IgD-negative memory B cell (primary cell): Measurements from ENCODE around the gene AGAP1. TPM values are rescaled to one million over a fixed set of nuclear protein-coding genes. Genes with fewer than 3 reads are reported as not detected.

Experiments used
- H3K27ac Mint-ChIP-seq, 3 donors: one replicate each; pipeline ENCODE4 v1.8.0; 2020 to 2022; ENCODE audit warnings: mild to moderate bottlenecking in 3 of 3, mixed read lengths in 3 of 3, moderate library complexity in 1 of 3
- H3K27me3 Mint-ChIP-seq: one replicate; pipeline ENCODE4 v1.8.0; 2021; ENCODE audit warnings: mixed read lengths
- H3K36me3 Mint-ChIP-seq: one replicate; pipeline ENCODE4 v1.8.0; 2020; ENCODE audit warnings: mild to moderate bottlenecking, mixed read lengths
- H3K4me1 Mint-ChIP-seq, 3 donors: one replicate each; pipeline ENCODE4 v1.8.0; 2020 to 2022; ENCODE audit warnings: mixed read lengths in 3 of 3, mild to moderate bottlenecking in 1 of 3
- H3K4me3 Mint-ChIP-seq, 4 donors: one replicate each; pipeline ENCODE4 v1.8.0; 2020 to 2022; ENCODE audit warnings: mild to moderate bottlenecking in 4 of 4, mixed read lengths in 4 of 4, moderate library complexity in 3 of 4
- H3K9me3 Mint-ChIP-seq, 3 donors: one replicate each; pipeline ENCODE4 v1.8.0; 2020 to 2021; ENCODE audit warnings: mixed read lengths in 3 of 3, mild to moderate bottlenecking in 1 of 3
- polyA plus RNA-seq: library from polyadenylated mRNA; unstranded; fragments of 300-500 nt; fragmentation: Illumina TruSeq; gene quantifications from one replicate; pipeline ENCODE4 v1.2.3, GENCODE V29; 2021

The AGAP1 gene
- polyA plus RNA-seq, 1 donor from 2014 or later = not detected

DNA sequence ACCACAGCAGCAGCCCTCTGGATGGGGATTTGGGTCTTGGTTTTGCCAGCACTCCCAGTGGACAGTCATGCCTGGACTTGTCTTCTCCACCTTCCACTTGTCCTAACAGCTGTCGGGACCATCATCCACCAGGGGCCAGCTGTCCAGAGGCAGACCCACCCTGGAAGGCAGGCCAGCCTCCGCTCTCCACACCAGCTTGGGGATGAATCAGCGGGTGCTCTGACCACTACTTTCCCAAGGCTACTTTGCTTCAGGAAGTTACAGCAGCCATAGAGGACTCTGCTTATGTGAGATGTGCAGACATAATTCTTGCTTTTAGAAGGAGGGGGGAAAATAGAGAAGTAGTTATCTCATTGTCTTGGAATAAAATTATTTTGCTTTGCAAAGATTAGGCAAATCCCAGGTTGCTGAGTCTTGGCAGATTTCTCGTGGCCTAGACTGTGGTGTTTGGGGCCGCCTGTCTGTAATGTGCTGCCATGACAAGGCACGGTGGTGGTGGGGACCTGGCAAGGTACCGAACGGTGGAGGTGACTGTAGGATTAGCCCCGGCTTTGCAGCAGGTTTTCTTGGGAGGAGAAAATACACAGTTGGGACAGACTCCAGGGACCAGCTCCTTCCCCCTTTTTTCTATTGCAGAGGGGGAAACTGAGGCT, 148.7 kb downstream of the AGAP1 start:
- H3K9me3 Mint-ChIP-seq = no peaks in the 10 kb centered on the region
- H3K27ac Mint-ChIP-seq = no peak overlapping the region
- peaks cover 3% of the 10 kb centered on the region for H3K27me3 Mint-ChIP-seq
- H3K4me3 Mint-ChIP-seq = no peak overlapping the region
- no peaks in the 10 kb centered on the region for H3K4me1 Mint-ChIP-seq
- H3K36me3 Mint-ChIP-seq = no peaks in the 10 kb centered on the region

DNA sequence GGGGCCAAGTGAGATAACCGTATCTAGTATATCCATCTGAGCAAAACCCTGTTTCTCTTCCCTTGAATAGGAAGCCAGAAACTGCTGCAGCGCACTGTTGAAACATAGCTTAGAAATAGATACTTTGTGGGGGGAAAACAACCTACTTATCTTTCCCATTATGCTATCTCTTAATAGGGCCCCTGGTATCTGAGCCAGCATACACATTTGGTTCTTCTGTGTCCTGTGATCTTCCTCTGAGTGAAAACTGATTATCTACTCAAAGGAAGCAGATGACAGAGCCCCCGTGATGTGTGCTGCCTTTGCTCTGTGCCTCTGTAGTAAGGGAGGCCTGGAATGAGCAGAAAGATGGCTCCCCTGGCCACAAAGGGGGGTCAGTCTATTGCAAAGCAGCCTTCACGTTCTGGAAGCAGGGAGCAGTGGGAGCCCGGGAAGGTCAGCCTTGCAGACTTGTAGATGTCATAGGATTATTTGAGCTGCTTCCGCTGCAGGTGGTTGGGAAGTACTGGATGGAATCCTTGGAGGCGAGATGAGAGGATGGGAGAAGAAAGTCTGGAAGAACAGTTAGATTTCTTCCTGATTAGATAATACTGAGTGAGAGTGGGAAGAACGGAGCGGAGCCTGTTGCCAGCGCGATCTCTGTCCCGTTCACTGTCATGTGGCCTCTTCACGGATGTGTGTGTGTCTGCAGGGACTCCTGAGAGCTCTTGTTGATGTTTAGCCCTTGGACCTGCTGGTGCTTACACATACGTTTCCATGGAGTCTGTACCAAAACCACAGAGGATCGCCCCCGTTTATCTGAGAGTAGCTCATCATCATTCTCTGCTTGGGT, 150.1 kb downstream of the AGAP1 start:
- no peak overlapping the region for H3K4me3 Mint-ChIP-seq
- H3K4me1 Mint-ChIP-seq = no peaks in the 10 kb centered on the region
- H3K27ac Mint-ChIP-seq = no peak overlapping the region
- H3K36me3 Mint-ChIP-seq = no peaks in the 10 kb centered on the region
- peaks cover 0 to 1% (median 0%) of the 10 kb centered on the region in 3 donors for H3K9me3 Mint-ChIP-seq
- H3K27me3 Mint-ChIP-seq = peaks cover 3% of the 10 kb centered on the region

DNA sequence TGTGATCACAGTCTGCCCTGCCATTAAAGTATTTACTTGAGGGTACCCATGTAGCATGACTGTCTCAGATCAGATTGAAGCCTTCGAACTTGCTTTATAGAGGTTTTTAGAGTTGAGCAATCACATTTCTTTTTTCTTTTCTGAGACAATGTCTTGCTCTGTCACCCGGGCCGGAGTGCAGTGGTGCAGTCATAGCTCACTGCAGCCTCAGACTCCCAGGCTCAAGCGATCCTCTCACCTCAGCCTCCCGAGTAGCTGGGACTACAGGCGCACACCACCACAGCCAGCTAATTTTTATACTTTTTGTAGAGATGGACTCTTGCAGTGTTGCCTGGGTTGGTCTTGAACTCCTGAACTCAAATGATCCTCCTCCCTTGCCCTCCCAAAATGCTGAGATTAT, 153.4 kb downstream of the AGAP1 start:
- no peak overlapping the region for H3K4me3 Mint-ChIP-seq
- no peak overlapping the region for H3K27ac Mint-ChIP-seq
- peaks cover 2% of the 10 kb centered on the region for H3K27me3 Mint-ChIP-seq
- peaks cover 0 to 1% (median 0%) of the 10 kb centered on the region in 3 donors for H3K9me3 Mint-ChIP-seq
- no peaks in the 10 kb centered on the region for H3K36me3 Mint-ChIP-seq
- H3K4me1 Mint-ChIP-seq = no peaks in the 10 kb centered on the region

DNA sequence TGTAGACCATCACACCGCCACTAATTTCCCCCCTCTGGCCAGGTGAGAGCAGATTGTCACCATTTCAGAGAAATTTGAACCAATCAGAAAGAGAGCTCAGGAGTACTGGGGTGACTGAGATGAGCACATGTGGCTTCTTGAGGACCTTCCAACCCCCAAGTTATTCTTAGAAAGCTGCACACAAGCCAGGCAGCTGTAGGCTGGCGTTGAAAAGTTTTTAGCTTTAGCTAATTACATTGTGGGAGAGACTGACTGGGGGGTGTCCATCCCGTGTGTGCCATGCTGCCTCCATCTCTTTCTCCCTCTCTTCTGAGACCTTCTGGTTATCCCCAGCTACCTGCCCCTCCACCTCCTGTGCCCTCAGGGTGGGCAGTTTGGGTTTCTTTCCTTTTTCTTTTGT, 154.0 kb downstream of the AGAP1 start:
- no peak overlapping the region for H3K4me3 Mint-ChIP-seq
- H3K27ac Mint-ChIP-seq = no peak overlapping the region
- no peaks in the 10 kb centered on the region for H3K4me1 Mint-ChIP-seq
- H3K36me3 Mint-ChIP-seq = no peaks in the 10 kb centered on the region
- H3K9me3 Mint-ChIP-seq = peaks cover 0 to 1% (median 0%) of the 10 kb centered on the region in 3 donors
- H3K27me3 Mint-ChIP-seq = no peaks in the 10 kb centered on the region

DNA sequence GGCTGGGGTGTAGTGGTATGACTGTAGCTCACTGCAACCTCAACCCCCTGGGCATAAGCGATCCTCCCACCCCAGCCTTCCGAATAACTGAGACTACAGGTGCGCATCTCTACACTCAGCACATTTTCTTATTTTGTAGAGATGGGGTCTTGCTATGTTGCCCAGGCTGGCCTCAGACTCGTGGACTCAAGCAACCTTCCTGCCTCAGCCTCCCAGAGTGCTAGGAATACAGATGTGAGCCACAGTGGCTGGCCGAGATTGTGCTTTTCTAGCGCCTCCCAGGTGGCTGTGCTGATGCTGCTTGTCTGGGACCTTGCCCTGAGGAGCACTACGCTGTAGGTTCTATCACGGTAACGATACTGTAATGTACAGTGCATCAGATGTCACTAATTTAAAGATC, 155.6 kb downstream of the AGAP1 start:
- Mint-ChIP-seq H3K4me3 (no peak overlapping the region), H3K9me3 (peaks cover 0 to 1% (median 0%) of the 10 kb centered on the region in 3 donors), H3K4me1 (no peaks in the 10 kb centered on the region), H3K27ac (no peak overlapping the region), H3K36me3 (no peaks in the 10 kb centered on the region), H3K27me3 (no peaks in the 10 kb centered on the region)

- Mint-ChIP-seq H3K9me3 (peaks cover 0 to 1% (median 0%) of the 10 kb centered on the region in 3 donors), H3K27ac (no peak overlapping the region), H3K4me3 (no peak overlapping the region), H3K4me1 (no peaks in the 10 kb centered on the region), H3K27me3 (no peaks in the 10 kb centered on the region), H3K36me3 (no peaks in the 10 kb centered on the region)
Observed at GRCh38 chr2:235651643-235652042, 157.8 kb downstream of the AGAP1 start.

DNA sequence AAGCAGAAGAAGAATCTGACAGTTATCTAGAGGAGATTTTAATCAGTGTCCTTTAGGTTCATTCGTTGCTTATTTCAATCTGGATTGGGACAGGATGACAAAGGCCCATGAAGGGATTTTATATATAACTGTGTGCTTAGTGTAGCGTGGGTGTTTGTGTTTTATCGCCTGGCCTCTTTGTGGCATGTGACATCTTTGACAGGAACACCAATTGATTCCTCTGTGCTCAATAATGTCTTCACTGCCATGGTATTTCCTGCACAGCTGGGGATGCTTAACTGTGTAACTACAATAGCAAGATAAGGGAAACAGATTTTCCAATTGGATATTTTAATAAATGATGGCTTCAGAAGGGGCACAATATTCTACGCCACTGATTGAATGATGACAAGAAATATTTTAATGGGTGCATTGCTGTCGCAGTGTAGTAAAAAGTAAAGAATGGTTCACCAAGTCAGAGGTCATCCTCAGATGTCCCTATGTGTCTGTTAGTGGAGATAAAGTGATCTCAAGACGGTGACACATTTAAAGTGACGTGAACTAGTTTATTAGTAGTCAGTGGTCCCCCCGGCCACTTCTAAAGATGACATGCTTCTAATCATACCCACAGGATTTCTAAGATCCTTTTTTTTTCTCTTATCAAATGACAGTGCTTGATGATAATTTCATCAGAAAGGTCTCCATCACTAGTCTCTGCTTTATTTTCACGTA, 160.4 kb downstream of the AGAP1 start:
- H3K36me3 Mint-ChIP-seq = no peaks in the 10 kb centered on the region
- peaks cover 6% of the 10 kb centered on the region for H3K27me3 Mint-ChIP-seq
- H3K27ac Mint-ChIP-seq = no peak overlapping the region
- H3K9me3 Mint-ChIP-seq = no peaks in the 10 kb centered on the region
- no peaks in the 10 kb centered on the region for H3K4me1 Mint-ChIP-seq
- no peak overlapping the region for H3K4me3 Mint-ChIP-seq

DNA sequence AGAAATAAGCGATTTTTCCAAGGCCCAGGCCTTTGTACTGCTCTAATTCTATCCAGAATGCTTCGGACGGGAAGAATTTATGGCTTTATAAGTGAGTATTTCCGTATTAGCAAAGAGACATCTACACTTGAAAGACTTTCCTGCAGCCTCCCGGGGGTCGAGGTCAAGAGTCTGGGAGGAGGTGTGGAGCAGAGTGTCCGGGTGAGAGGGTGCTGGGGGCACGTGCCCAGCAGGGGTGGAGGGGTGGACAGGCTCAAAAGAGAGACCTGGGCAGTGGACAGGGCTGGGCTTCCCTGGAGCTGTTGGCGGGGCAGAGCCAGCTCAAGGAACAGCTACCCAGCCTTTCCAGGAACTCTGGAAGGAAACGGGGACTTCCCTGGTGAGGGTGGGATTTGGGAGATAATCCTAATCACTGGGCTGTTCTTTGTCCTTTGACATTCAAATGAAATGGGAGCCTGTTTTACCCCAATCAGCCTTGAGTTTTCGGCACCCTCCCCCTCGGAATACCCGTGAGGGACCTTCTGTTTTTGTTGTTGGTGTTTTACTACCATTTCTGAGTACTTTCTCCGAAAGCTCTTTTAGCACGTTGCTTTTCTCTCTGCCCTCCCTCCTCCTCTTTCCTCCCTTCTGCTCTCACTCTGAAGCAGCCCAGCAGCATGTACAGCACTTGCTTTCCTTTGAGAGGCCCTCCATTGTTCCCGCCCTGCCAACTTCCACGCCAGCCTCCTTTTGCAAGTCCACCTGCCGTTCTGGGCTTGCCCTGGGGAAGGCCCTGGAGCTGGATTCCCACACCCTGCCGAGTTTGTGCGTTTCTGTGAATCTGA, 164.7 kb downstream of the AGAP1 start:
- H3K9me3 Mint-ChIP-seq = peaks cover 0 to 4% (median 0%) of the 10 kb centered on the region in 3 donors
- peaks cover 19% of the 10 kb centered on the region for H3K27me3 Mint-ChIP-seq
- no peaks in the 10 kb centered on the region for H3K4me1 Mint-ChIP-seq
- no peak overlapping the region for H3K27ac Mint-ChIP-seq
- H3K36me3 Mint-ChIP-seq = peaks cover 1% of the 10 kb centered on the region
- peak overlapping the region in 1 of 4 donors; percentile 12 for H3K4me3 Mint-ChIP-seq

- H3K27me3 Mint-ChIP-seq = peaks cover 20% of the 10 kb centered on the region
Observed at GRCh38 chr2:235659767-235660322, 166.0 kb downstream of the AGAP1 start.

DNA sequence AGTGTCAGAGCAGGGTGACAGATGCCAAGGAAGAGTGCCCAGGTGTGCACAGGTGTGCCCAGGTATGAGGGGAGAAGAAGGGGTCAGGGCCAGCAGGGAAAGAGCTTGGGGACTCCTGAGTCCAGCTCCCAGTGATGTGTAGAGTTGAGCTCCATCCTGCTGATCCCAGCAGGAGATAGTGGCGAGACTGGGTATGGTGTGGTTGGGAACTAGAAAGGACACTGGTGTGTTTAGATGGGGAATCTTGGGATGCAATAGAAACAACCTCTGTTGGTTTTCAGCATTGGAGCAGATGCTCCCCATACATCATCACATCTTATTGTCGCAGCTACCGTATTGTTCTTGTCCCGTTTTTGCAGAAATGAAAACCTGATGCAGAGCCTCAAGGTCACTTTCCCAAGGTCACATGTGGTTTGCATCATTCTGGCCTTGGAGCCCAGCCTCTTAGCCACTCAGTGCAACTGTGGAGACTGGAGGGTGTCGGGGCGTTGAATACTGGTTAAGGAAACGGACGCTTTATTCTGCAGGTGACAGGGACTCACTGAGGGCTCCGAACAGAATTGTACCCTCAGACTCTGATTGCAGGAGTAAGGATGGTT, 166.7 kb downstream of the AGAP1 start:
- Mint-ChIP-seq H3K4me1 (no peaks in the 10 kb centered on the region), H3K4me3 (peak overlapping the region in 1 of 4 donors; percentile 6), H3K27me3 (peaks cover 25% of the 10 kb centered on the region), H3K27ac (no peak overlapping the region), H3K36me3 (peaks cover 1% of the 10 kb centered on the region), H3K9me3 (peaks cover 0 to 4% (median 0%) of the 10 kb centered on the region in 3 donors)

More at GRCh38 chr2:235659767-235660322, 166.0 kb downstream of the AGAP1 start:
- H3K4me1 Mint-ChIP-seq = no peaks in the 10 kb centered on the region
- no peak overlapping the region for H3K4me3 Mint-ChIP-seq
- H3K36me3 Mint-ChIP-seq = peaks cover 1% of the 10 kb centered on the region
- H3K9me3 Mint-ChIP-seq = peaks cover 0 to 4% (median 0%) of the 10 kb centered on the region in 3 donors
- H3K27ac Mint-ChIP-seq = no peak overlapping the region

GRCh38 chr2:235661167-235661937, 167.5 kb downstream of the AGAP1 start:
- H3K4me3 Mint-ChIP-seq = no peak overlapping the region
- H3K27me3 Mint-ChIP-seq = peaks cover 33% of the 10 kb centered on the region
- H3K4me1 Mint-ChIP-seq = no peaks in the 10 kb centered on the region
- H3K9me3 Mint-ChIP-seq = peaks cover 0 to 4% (median 0%) of the 10 kb centered on the region in 3 donors
- H3K27ac Mint-ChIP-seq = no peak overlapping the region
- H3K36me3 Mint-ChIP-seq = peaks cover 1% of the 10 kb centered on the region

GRCh38 chr2:235661952-235662351, 168.1 kb downstream of the AGAP1 start:
- H3K36me3 Mint-ChIP-seq = peaks cover 1% of the 10 kb centered on the region
- H3K9me3 Mint-ChIP-seq = peaks cover 0 to 4% (median 0%) of the 10 kb centered on the region in 3 donors
- H3K27me3 Mint-ChIP-seq = peaks cover 39% of the 10 kb centered on the region
- H3K27ac Mint-ChIP-seq = no peak overlapping the region
- H3K4me3 Mint-ChIP-seq = no peak overlapping the region
- H3K4me1 Mint-ChIP-seq = no peaks in the 10 kb centered on the region

DNA sequence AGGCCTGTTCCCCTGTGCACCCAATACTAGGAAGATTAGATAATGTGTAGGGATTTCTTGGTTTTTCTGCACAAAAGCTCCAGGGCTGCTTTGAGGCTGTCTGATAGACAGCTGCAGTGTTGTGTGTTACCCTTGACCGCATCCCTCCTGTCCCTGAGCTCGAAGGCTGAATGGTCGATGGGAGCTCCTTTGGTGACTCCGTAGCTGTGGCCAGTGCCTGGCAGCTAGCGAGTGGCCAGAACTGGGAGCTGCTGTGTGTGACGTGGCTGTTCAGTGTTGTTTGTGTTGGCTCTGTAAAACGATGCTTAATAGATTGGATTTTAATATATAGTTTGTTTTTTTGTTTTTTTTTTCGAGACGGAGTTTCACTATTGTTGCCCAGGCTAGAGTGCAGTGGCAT, 170.0 kb downstream of the AGAP1 start:
- Mint-ChIP-seq H3K4me3 (no peak overlapping the region), H3K9me3 (peaks cover 0 to 4% (median 0%) of the 10 kb centered on the region in 3 donors), H3K36me3 (peaks cover 1% of the 10 kb centered on the region), H3K27me3 (peaks cover 48% of the 10 kb centered on the region), H3K4me1 (peaks cover 0 to 2% (median 1%) of the 10 kb centered on the region in 3 donors), H3K27ac (no peak overlapping the region)
